Right ventricle myocardium inferior (tissue), 1 donor: ENCODE measurements around the gene GSC. TPM values are rescaled to one million over a fixed set of nuclear protein-coding genes. Genes with fewer than 3 reads are reported as not detected.
"Not testable (repeated sequence)": the region's sequence is repeated elsewhere in the genome, so short reads cannot be mapped to it uniquely, and the experiment has no call there.

Source experiments
- ATAC-seq: fragments of 200-7000 bp; cut with Tn5 transposase; one replicate; pipeline ENCODE4 v1.9.1; 2020; ENCODE audit warnings: mild to moderate bottlenecking, moderate library complexity
- DNase-seq: peaks from one replicate; pipeline ENCODE4 v3.0.0; 2021; ENCODE audit errors: missing footprints
- intact Hi-C: fragments of 100-400 bp; cut with DNase I; formaldehyde crosslinking; loops from one replicate; pipeline ENCODE4 v1.11.0; 2022
- long read RNA-seq: library from polyadenylated mRNA; unstranded; transcript quantifications from one replicate; pipeline ENCODE4 v2.0.0, GENCODE V29; 2021
- total RNA-seq: library from RNA; stranded (reverse); fragmentation: NEBNext Ultra II Directional; extraction: Animal tissue kit (Norgen Biotek cat#: 25700); gene quantifications from one replicate; pipeline ENCODE4 v1.2.1, GENCODE V29; 2021
- donor health status: DM: no; HTN: yes; CAD: no; lungs with severe emphysema.

The GSC gene
- total RNA-seq: 0.38 TPM
- long read RNA-seq: 0 reads

GRCh38 chr14:94769391-94770250 lies at the start of gene GSC:
GSC (minus strand) TSS chr14:94770113; CDS start chr14:94770015, 98 bp downstream.
- DNase-seq (peak; percentile 74), ATAC-seq (peak; percentile 75)
- intact Hi-C loops: no loop called here

- intact Hi-C loops: no loop called here
- ATAC-seq: no peak
- no peak for DNase-seq
Observed at GRCh38 chr14:94819531-94819930, 49.6 kb upstream of the GSC start.

GRCh38 chr14:94816113-94816512 lies 46.2 kb upstream of the GSC start:
- DNase-seq (no peak), ATAC-seq (no peak)
- intact Hi-C loops: no loop called here

- DNase-seq (no peak), ATAC-seq (no peak)
- intact Hi-C loops: no loop called here
Observed at GRCh38 chr14:94805680-94806288, 35.9 kb upstream of the GSC start.

- ATAC-seq (no peak), DNase-seq (no peak)
- intact Hi-C loops: no loop called here
Observed at GRCh38 chr14:94801225-94801624, 31.3 kb upstream of the GSC start.

GRCh38 chr14:94800764-94801163 lies 30.9 kb upstream of the GSC start:
- DNase-seq, ATAC-seq, intact Hi-C loops: not testable (repeated sequence)

- no peak for ATAC-seq
- intact Hi-C loops: no loop called here
- no peak for DNase-seq
Observed at GRCh38 chr14:94797887-94798286, 28.0 kb upstream of the GSC start.

- ATAC-seq (no peak), DNase-seq (no peak)
- intact Hi-C loops: no loop called here
Observed at GRCh38 chr14:94796278-94796677, 26.4 kb upstream of the GSC start.

- DNase-seq (no peak), ATAC-seq (no peak)
- intact Hi-C loops: no loop called here
Observed at GRCh38 chr14:94795372-94795771, 25.5 kb upstream of the GSC start.

- no peak for ATAC-seq
- intact Hi-C loops: no loop called here
- DNase-seq: no peak
Observed at GRCh38 chr14:94793901-94794300, 24.0 kb upstream of the GSC start.

- DNase-seq (no peak), ATAC-seq (no peak)
- intact Hi-C loops: no loop called here
Observed at GRCh38 chr14:94787655-94788054, 17.7 kb upstream of the GSC start.

- DNase-seq: no peak
- no peak for ATAC-seq
- intact Hi-C loops: no loop called here
Observed at GRCh38 chr14:94787092-94787491, 17.2 kb upstream of the GSC start.

GRCh38 chr14:94780536-94781399 lies 10.9 kb upstream of the GSC start:
- no peak for ATAC-seq
- DNase-seq: no peak
- intact Hi-C loops: no loop called here

- intact Hi-C loops: no loop called here
- DNase-seq (no peak), ATAC-seq (no peak)
Observed at GRCh38 chr14:94779713-94780112, 9.8 kb upstream of the GSC start.

GRCh38 chr14:94775871-94776210 lies 5.9 kb upstream of the GSC start:
- intact Hi-C loops: no loop called here
- ATAC-seq: no peak
- DNase-seq: no peak

GRCh38 chr14:94775091-94775870 lies 5.4 kb upstream of the GSC start:
- intact Hi-C loops: no loop called here
- DNase-seq: no peak
- no peak for ATAC-seq

- intact Hi-C loops: no loop called here
- ATAC-seq: no peak
Observed at GRCh38 chr14:94774344-94775090, 4.6 kb upstream of the GSC start.

GRCh38 chr14:94773655-94774343 lies 3.9 kb upstream of the GSC start:
- DNase-seq (no peak), ATAC-seq (no peak)
- intact Hi-C loops: no loop called here

More at GRCh38 chr14:94774344-94775090, 4.6 kb upstream of the GSC start:
- DNase-seq: no peak
